ENCODE measurements around the gene TMC7. TPM values are rescaled to one million over a fixed set of nuclear protein-coding genes. Genes with fewer than 3 reads are reported as not detected.

TMC7 gene
- total RNA-seq, 3 donors from 2014 or later (not counting 1 experiment from before 2014, with no cell fraction given): not detected

DNA sequence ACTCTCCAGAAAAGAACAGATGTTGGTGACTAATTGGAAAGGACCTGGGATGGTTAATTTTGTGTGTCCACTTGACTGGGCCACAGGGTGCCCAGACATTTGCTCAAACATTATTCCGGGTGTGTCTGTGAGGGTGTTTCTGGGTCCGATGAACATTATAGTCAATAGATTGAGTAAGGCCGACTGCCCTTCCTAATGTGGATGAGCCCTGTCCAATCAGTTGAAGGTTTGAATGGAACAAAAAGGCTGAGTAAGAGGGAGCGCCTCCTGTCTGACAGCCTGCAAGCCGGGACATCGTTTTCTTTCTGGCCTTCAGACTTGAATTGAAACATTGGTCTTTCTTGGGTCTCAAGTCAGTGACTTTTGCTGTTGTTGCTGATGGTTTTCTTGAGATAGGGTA lies 107.2 kb downstream of the TMC7 start:
- Histone ChIP-seq H3K9me3 (ENCODE audit: control insufficient read depth, insufficient read depth, low read length) (no peaks in the 10 kb centered on the region), H3K27ac (ENCODE audit: low read length) (no peak overlapping the region), H3K4me1 (ENCODE audit: control insufficient read depth, insufficient read depth, low read length) (peaks cover 10% of the 10 kb centered on the region), H3K27me3 (ENCODE audit: control insufficient read depth, insufficient read depth, low read length) (peaks cover 4% of the 10 kb centered on the region), H3K4me3 (ENCODE audit: low read length) (no peak overlapping the region), H3K36me3 (ENCODE audit: control insufficient read depth, insufficient read depth, low read length) (no peaks in the 10 kb centered on the region)
- Mint-ChIP-seq H3K27ac (no peak overlapping the region), H3K4me1 (peaks cover 0 to 7% of the 10 kb centered on the region in 2 donors), H3K9me3 (no peaks in the 10 kb centered on the region), H3K36me3 (no peaks in the 10 kb centered on the region), H3K27me3 (ENCODE audit: low read depth in 2 of 2) (peaks cover 6 to 7% of the 10 kb centered on the region in 2 donors), H3K4me3 (no peak overlapping the region)
- 97% methylated on average over 6 of the region's 6 CpGs for WGBS (ENCODE audit: insufficient coverage)
- TF ChIP-seq CTCF (IDR thresholded peaks at IDR 0.05): no peak
- ATAC-seq (no peak), DNase-seq (no peak)
- intact Hi-C loops (cut with micrococcal nuclease): no loop called here

- H3K36me3 ChIP-seq (ENCODE audit: control insufficient read depth, insufficient read depth, low read length): no peaks in the 10 kb centered on the region
- no peak for TF ChIP-seq CTCF (IDR thresholded peaks at IDR 0.05)
- no peak overlapping the region for H3K4me3 ChIP-seq (ENCODE audit: low read length)
- Mint-ChIP-seq H3K4me3 (no peak overlapping the region), H3K36me3 (no peaks in the 10 kb centered on the region), H3K4me1 (no peaks in the 10 kb centered on the region), H3K27me3 (ENCODE audit: low read depth in 2 of 2) (peaks cover 3 to 6% of the 10 kb centered on the region in 2 donors), H3K27ac (no peak overlapping the region), H3K9me3 (no peaks in the 10 kb centered on the region)
- DNase-seq (no peak), ATAC-seq (no peak)
- 81% methylated on average over 2 of the region's 2 CpGs for WGBS (ENCODE audit: insufficient coverage)
- no peaks in the 10 kb centered on the region for H3K27me3 ChIP-seq (ENCODE audit: control insufficient read depth, insufficient read depth, low read length)
- intact Hi-C loops (cut with micrococcal nuclease): no loop called here
- no peaks in the 10 kb centered on the region for H3K9me3 ChIP-seq (ENCODE audit: control insufficient read depth, insufficient read depth, low read length)
- H3K27ac ChIP-seq (ENCODE audit: low read length): no peak overlapping the region
- H3K4me1 ChIP-seq (ENCODE audit: control insufficient read depth, insufficient read depth, low read length): no peaks in the 10 kb centered on the region
These were observed 109.1 kb downstream of the TMC7 start for GRCh38 chr16:19092653-19093410.

- Histone ChIP-seq H3K27ac (ENCODE audit: low read length) (no peak overlapping the region), H3K36me3 (ENCODE audit: control insufficient read depth, insufficient read depth, low read length) (no peaks in the 10 kb centered on the region), H3K9me3 (ENCODE audit: control insufficient read depth, insufficient read depth, low read length) (no peaks in the 10 kb centered on the region), H3K27me3 (ENCODE audit: control insufficient read depth, insufficient read depth, low read length) (no peaks in the 10 kb centered on the region), H3K4me1 (ENCODE audit: control insufficient read depth, insufficient read depth, low read length) (no peaks in the 10 kb centered on the region), H3K4me3 (ENCODE audit: low read length) (no peak overlapping the region)
- no peak for ATAC-seq
- H3K9me3 Mint-ChIP-seq: no peaks in the 10 kb centered on the region
- no peaks in the 10 kb centered on the region for H3K36me3 Mint-ChIP-seq
- intact Hi-C loops (cut with micrococcal nuclease): no loop called here
- TF ChIP-seq CTCF (IDR thresholded peaks at IDR 0.05): no peak
- 91% methylated on average over 15 of the region's 15 CpGs for WGBS (ENCODE audit: insufficient coverage)
- H3K4me3 Mint-ChIP-seq: no peak overlapping the region
- peaks cover 3 to 6% of the 10 kb centered on the region in 2 donors for H3K27me3 Mint-ChIP-seq (ENCODE audit: low read depth in 2 of 2)
- no peaks in the 10 kb centered on the region for H3K4me1 Mint-ChIP-seq
- DNase-seq: no peak
- no peak overlapping the region for H3K27ac Mint-ChIP-seq
These were observed 110.2 kb downstream of the TMC7 start for GRCh38 chr16:19093631-19094541.

Measured in natural killer cell (primary cell).